ENCODE results near the gene SKI.
"Not testable (repeated sequence)": the region's sequence is repeated elsewhere in the genome, so short reads cannot be mapped to it uniquely, and the experiment has no call there.

The SKI gene

GRCh38 chr1:2328676-2329455 lies 100.7 kb downstream of the SKI start:
- no peak for FAIRE-seq

- FAIRE-seq: no peak
Measured at GRCh38 chr1:2330035-2330434, 101.9 kb downstream of the SKI start.

GRCh38 chr1:2330519-2331199 lies 102.5 kb downstream of the SKI start:
- FAIRE-seq: no peak

- no peak for FAIRE-seq
Measured at GRCh38 chr1:2331200-2331544, 103.1 kb downstream of the SKI start.

- FAIRE-seq: not testable (repeated sequence)
Measured at GRCh38 chr1:2331580-2331979, 103.5 kb downstream of the SKI start.

GRCh38 chr1:2334366-2334765 lies 106.2 kb downstream of the SKI start:
- no peak for FAIRE-seq

- FAIRE-seq: no peak
Measured at GRCh38 chr1:2334883-2335534, 106.9 kb downstream of the SKI start.

GRCh38 chr1:2335721-2336455 lies 107.8 kb downstream of the SKI start:
- no peak for FAIRE-seq

GRCh38 chr1:2336499-2336898 lies 108.4 kb downstream of the SKI start:
- no peak for FAIRE-seq

- no peak for FAIRE-seq
Measured at GRCh38 chr1:2337081-2337480, 109.0 kb downstream of the SKI start.

GRCh38 chr1:2337501-2337900 lies 109.4 kb downstream of the SKI start:
- FAIRE-seq: no peak

- no peak for FAIRE-seq
Measured at GRCh38 chr1:2339206-2340085, 111.3 kb downstream of the SKI start.

- FAIRE-seq: no peak
Measured at GRCh38 chr1:2340086-2340917, 112.2 kb downstream of the SKI start.

GRCh38 chr1:2340918-2341254 lies 112.8 kb downstream of the SKI start:
- FAIRE-seq: no peak

GRCh38 chr1:2341706-2342383 lies 113.7 kb downstream of the SKI start:
- no peak for FAIRE-seq

- FAIRE-seq: no peak
Measured at GRCh38 chr1:2342384-2343022, 114.4 kb downstream of the SKI start.

- FAIRE-seq: no peak
Measured at GRCh38 chr1:2343023-2343935, 115.2 kb downstream of the SKI start.

GRCh38 chr1:2344121-2344681 lies 116.1 kb downstream of the SKI start:
- FAIRE-seq: no peak

GRCh38 chr1:2344744-2345296 lies 116.7 kb downstream of the SKI start:
- no peak for FAIRE-seq
